ENCODE data around the gene DYNLL2.

- no peak for TF ChIP-seq CTCF (conservative IDR thresholded peaks at IDR 0.05; ENCODE audit: low read length)
- TF ChIP-seq EZH2phosphoT487 (IDR thresholded peaks at IDR 0.05; ENCODE audit: borderline replicate concordance, low read depth, low read length) = no peak
These were observed 26.0 kb downstream of the DYNLL2 start for GRCh38 chr17:58109197-58109596.

Data from OCI-LY7 (cell line).